H9 (cell line): ENCODE measurements around the gene MAN1A2. TPM values are rescaled to one million over a fixed set of nuclear protein-coding genes. Genes with fewer than 3 reads are reported as not detected.
"Not testable (repeated sequence)": the region's sequence is repeated elsewhere in the genome, so short reads cannot be mapped to it uniquely, and the experiment has no call there.

ENCODE experiments used
- DNase-seq: peaks from one replicate; pipeline ENCODE4 v3.0.0-alpha.2; 2017
- H2AFZ ChIP-seq: one replicate; pipeline ENCODE4 v1.6.1; 2013; ENCODE audit warnings: mild to moderate bottlenecking, low read length, control low read depth, moderate library complexity
- H2AK5ac ChIP-seq: 2 replicates; pipeline ENCODE4 v1.6.1; 2013; ENCODE audit warnings: low read length, control low read depth, mixed read lengths; ENCODE audit not compliant: insufficient read length
- H2BK120ac ChIP-seq: one replicate; pipeline ENCODE4 v1.6.1; 2013; ENCODE audit warnings: low read depth, mild to moderate bottlenecking, low read length, control low read depth, inconsistent platforms; ENCODE audit not compliant: poor library complexity, severe bottlenecking
- H2BK12ac ChIP-seq: 2 replicates; pipeline ENCODE4 v1.6.1; 2013; ENCODE audit warnings: low read length, control low read depth, mixed read lengths, low read depth; ENCODE audit not compliant: insufficient read length
- H2BK15ac ChIP-seq: 2 replicates; pipeline ENCODE4 v1.6.1; 2013; ENCODE audit warnings: low read depth, low read length, control low read depth
- H2BK20ac ChIP-seq: one replicate; pipeline ENCODE4 v1.6.1; 2013; ENCODE audit warnings: low read depth, mild to moderate bottlenecking, low read length, control low read depth, inconsistent platforms; ENCODE audit not compliant: poor library complexity, severe bottlenecking
- H2BK5ac ChIP-seq: 2 replicates; pipeline ENCODE4 v1.6.1; 2013; ENCODE audit warnings: low read length, control low read depth, mixed read lengths; ENCODE audit not compliant: insufficient read length
- H3K14ac ChIP-seq: 2 replicates; pipeline ENCODE4 v1.6.1; 2013; ENCODE audit warnings: low read length, control low read depth; ENCODE audit not compliant: insufficient read depth
- H3K18ac ChIP-seq: 2 replicates; pipeline ENCODE4 v1.6.1; 2013; ENCODE audit warnings: low read depth, mild to moderate bottlenecking, mixed read lengths, low read length, control low read depth; ENCODE audit not compliant: insufficient read length
- H3K23ac ChIP-seq: 2 replicates; pipeline ENCODE4 v1.6.1; 2013; ENCODE audit warnings: low read length, control low read depth, mixed read lengths, low read depth; ENCODE audit not compliant: insufficient read length
- H3K23me2 ChIP-seq: 2 replicates; pipeline ENCODE4 v1.6.1; 2013; ENCODE audit warnings: low read depth, mild to moderate bottlenecking, mixed read lengths, low read length, control low read depth; ENCODE audit not compliant: insufficient read length, poor library complexity, severe bottlenecking
- H3K27ac ChIP-seq: 2 replicates; pipeline ENCODE4 v1.5.1; 2013; ENCODE audit warnings: low read length, control low read depth, mixed read lengths, low read depth; ENCODE audit not compliant: insufficient read length
- H3K27me3 ChIP-seq: 2 replicates; pipeline ENCODE4 v1.6.1; 2013; ENCODE audit warnings: low read length, control low read depth, inconsistent platforms; ENCODE audit not compliant: insufficient read depth
- H3K4ac ChIP-seq: 2 replicates; pipeline ENCODE4 v1.6.1; 2013; ENCODE audit warnings: low read depth, mild to moderate bottlenecking, control low read depth, inconsistent platforms, low read length, moderate library complexity
- H3K4me1 ChIP-seq: 2 replicates; pipeline ENCODE4 v1.6.1; 2013; ENCODE audit warnings: low read length, control low read depth, inconsistent platforms; ENCODE audit not compliant: insufficient read depth
- H3K4me2 ChIP-seq: 2 replicates; pipeline ENCODE4 v1.6.1; 2013; ENCODE audit warnings: low read length, control low read depth, mixed read lengths; ENCODE audit not compliant: insufficient read length, insufficient read depth
- H3K56ac ChIP-seq: 2 replicates; pipeline ENCODE4 v1.6.1; 2013; ENCODE audit warnings: low read depth, mild to moderate bottlenecking, mixed read lengths, low read length, control low read depth; ENCODE audit not compliant: insufficient read length
- H3K79me1 ChIP-seq: 2 replicates; pipeline ENCODE4 v1.6.1; 2013; ENCODE audit warnings: low read depth, mild to moderate bottlenecking, moderate library complexity, low read length, control low read depth, inconsistent platforms; ENCODE audit not compliant: insufficient read depth, poor library complexity, severe bottlenecking
- H3K79me2 ChIP-seq: 2 replicates; pipeline ENCODE4 v1.6.1; 2013; ENCODE audit warnings: low read length, control low read depth, inconsistent platforms; ENCODE audit not compliant: insufficient read depth
- H3K9ac ChIP-seq: 2 replicates; pipeline ENCODE4 v1.6.1; 2013; ENCODE audit warnings: low read length, control low read depth, mixed read lengths; ENCODE audit not compliant: insufficient read length; ENCODE audit errors: extremely low read depth
- H3K9me3 ChIP-seq: one replicate; pipeline ENCODE4 v1.6.1; 2013; ENCODE audit warnings: low read depth, low read length, inconsistent platforms; ENCODE audit not compliant: control insufficient read depth
- H3T11ph ChIP-seq: one replicate; pipeline ENCODE4 v1.6.1; 2013; ENCODE audit warnings: mild to moderate bottlenecking, low read length, control low read depth, inconsistent platforms
- H4K20me1 ChIP-seq: one replicate; pipeline ENCODE4 v1.6.1; 2013; ENCODE audit not compliant: control insufficient read depth, insufficient read length, insufficient read depth
- H4K5ac ChIP-seq: 2 replicates; pipeline ENCODE4 v1.6.1; 2013; ENCODE audit warnings: low read depth, mild to moderate bottlenecking, mixed read lengths, low read length, control low read depth; ENCODE audit not compliant: insufficient read length
- H4K8ac ChIP-seq: replicated peaks from 2 replicates; pipeline ENCODE4 v1.6.1; 2013; ENCODE audit warnings: low read length, control low read depth, mixed read lengths, low read depth; ENCODE audit not compliant: insufficient read length
- H4K91ac ChIP-seq: 2 replicates; pipeline ENCODE4 v1.6.1; 2013; ENCODE audit warnings: low read depth, mild to moderate bottlenecking, moderate library complexity, mixed read lengths, low read length, control low read depth; ENCODE audit not compliant: insufficient read length
- H3K27ac Mint-ChIP-seq, 3 experiments: 2 replicates in 2 of 3; 3 replicates in 1 of 3; pipeline ENCODE4 v1.8.0; 2020 to 2021; ENCODE audit warnings: mixed read lengths in 3 of 3, mild to moderate bottlenecking in 1 of 3, moderate library complexity in 1 of 3
- H3K27me3 Mint-ChIP-seq: 2 replicates; pipeline ENCODE4 v1.8.0; 2021; ENCODE audit warnings: low read depth, mild to moderate bottlenecking, moderate library complexity, mixed read lengths
- H3K36me3 Mint-ChIP-seq, 3 experiments: 2 replicates in 2 of 3; 3 replicates in 1 of 3; pipeline ENCODE4 v1.8.0; 2020 to 2021; ENCODE audit warnings: low read depth in 3 of 3, mixed read lengths in 3 of 3; ENCODE audit not compliant: insufficient read depth in 1 of 3
- H3K4me1 Mint-ChIP-seq, 2 experiments: 2 replicates each; pipeline ENCODE4 v1.8.0; 2020; ENCODE audit warnings: mixed read lengths in 2 of 2
- H3K4me3 Mint-ChIP-seq, 2 experiments: 2 replicates in 1 of 2; 3 replicates in 1 of 2; pipeline ENCODE4 v1.8.0; 2020 to 2021; ENCODE audit warnings: mild to moderate bottlenecking in 2 of 2, mixed read lengths in 2 of 2, moderate library complexity in 1 of 2
- H3K9me3 Mint-ChIP-seq, 2 experiments: 2 replicates in 1 of 2; 3 replicates in 1 of 2; pipeline ENCODE4 v1.8.0; 2020; ENCODE audit warnings: mild to moderate bottlenecking in 2 of 2, mixed read lengths in 2 of 2, moderate library complexity in 1 of 2
- WGBS: extraction: QIAGEN DNeasy Blood & Tissue Kit; methylation state at CpG from one replicate; pipeline ENCODE4 v1.1.7; 2013; ENCODE audit warnings: missing lambda C conversion rate, low lambda C conversion rate, mixed read lengths; ENCODE audit not compliant: insufficient read length; ENCODE audit errors: extremely low coverage; 5-methylcytosine and 5-hydroxymethylcytosine counted together
- total RNA-seq: library from RNA; stranded (reverse); gene quantifications from 2 replicates; pipeline ENCODE4 v1.2.1, GENCODE V29; 2021
- TF ChIP-seq, protein P1 (sequence below): fragments of 200-600 bp; sonication (generic); conservative IDR thresholded peaks from 3 replicates; pipeline ENCODE4 v1.8.0; 2021; ENCODE audit warnings: antibody characterized with exemption, mild to moderate bottlenecking

MAN1A2 gene
- total RNA-seq, 1 experiment from 2014 or later, result 24.0 TPM

DNA sequence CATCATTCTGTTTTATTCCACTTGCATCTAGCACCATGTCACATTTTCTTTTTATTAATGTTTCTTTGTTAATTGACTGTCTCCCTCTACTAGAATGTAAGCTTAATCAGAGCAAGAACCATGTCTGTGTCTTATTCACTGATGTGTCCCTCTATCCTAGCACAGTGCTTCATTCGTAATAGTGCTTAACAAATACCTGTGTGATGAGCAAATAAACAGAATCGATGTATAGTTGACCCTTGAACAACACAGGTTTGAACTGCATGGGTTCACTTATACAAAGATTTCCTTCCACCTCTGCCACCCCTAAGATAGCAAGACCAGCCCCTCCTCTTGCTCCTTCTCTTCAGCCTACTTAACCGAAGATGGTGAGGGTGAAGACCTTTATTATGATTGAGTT, 42.9 kb upstream of the MAN1A2 start:
- WGBS, result no CpG with 5 or more reads among the region's 3 CpGs
- Histone ChIP-seq H3K4ac (no peak overlapping the region), H3K9ac (no peak overlapping the region), H3K56ac (no peak overlapping the region), H3K14ac (no peak overlapping the region), H2BK120ac (no peak overlapping the region), H2BK15ac (no peak overlapping the region), H3K9me3 (no peaks in the 10 kb centered on the region), H3K18ac (no peak overlapping the region), H2BK12ac (no peak overlapping the region), H2BK20ac (no peak overlapping the region), H3K4me1 (no peaks in the 10 kb centered on the region), H3K27ac (no peak overlapping the region), H3K23me2 (no peaks in the 10 kb centered on the region), H3K27me3 (no peaks in the 10 kb centered on the region), H3K4me2 (no peak overlapping the region), H3K23ac (no peak overlapping the region), H3K79me2 (no peaks in the 10 kb centered on the region), H2AK5ac (no peak overlapping the region), H2BK5ac (no peak overlapping the region), H4K20me1 (no peaks in the 10 kb centered on the region), H3K79me1 (no peaks in the 10 kb centered on the region), H4K91ac (no peak overlapping the region), H3T11ph (no peak overlapping the region), H4K8ac (no peak overlapping the region), H4K5ac (no peak overlapping the region), H2AFZ (no peak overlapping the region)
- DNase-seq, result no peak
- Mint-ChIP-seq H3K9me3 (no peaks in the 10 kb centered on the region), H3K27me3 (no peaks in the 10 kb centered on the region), H3K36me3 (no peaks in the 10 kb centered on the region), H3K27ac (no peak overlapping the region), H3K4me1 (peaks cover 16 to 21% of the 10 kb centered on the region in 2 experiments), H3K4me3 (no peak overlapping the region)
- TF ChIP-seq, protein P1, sequence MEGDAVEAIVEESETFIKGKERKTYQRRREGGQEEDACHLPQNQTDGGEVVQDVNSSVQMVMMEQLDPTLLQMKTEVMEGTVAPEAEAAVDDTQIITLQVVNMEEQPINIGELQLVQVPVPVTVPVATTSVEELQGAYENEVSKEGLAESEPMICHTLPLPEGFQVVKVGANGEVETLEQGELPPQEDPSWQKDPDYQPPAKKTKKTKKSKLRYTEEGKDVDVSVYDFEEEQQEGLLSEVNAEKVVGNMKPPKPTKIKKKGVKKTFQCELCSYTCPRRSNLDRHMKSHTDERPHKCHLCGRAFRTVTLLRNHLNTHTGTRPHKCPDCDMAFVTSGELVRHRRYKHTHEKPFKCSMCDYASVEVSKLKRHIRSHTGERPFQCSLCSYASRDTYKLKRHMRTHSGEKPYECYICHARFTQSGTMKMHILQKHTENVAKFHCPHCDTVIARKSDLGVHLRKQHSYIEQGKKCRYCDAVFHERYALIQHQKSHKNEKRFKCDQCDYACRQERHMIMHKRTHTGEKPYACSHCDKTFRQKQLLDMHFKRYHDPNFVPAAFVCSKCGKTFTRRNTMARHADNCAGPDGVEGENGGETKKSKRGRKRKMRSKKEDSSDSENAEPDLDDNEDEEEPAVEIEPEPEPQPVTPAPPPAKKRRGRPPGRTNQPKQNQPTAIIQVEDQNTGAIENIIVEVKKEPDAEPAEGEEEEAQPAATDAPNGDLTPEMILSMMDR, result no peak

DNA sequence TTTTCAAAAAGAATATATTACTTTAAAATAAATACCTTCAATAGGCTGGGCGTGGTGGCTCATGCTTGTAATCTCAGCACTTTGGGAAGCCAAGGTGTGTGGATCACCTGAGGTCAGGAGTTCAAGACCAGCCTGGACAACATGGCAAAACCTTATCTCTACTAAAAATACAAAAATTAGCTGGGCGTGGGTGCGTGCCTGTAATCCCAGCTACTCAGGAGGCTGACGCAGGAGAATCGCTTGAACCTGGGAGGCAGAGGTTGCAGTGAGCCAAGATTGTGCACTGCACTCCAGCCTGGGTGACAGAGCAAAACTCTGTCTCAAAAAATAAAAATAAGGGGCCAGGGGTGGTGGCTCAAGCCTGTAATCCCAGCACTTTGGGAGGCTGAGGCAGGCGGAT, 41.2 kb upstream of the MAN1A2 start:
- H3K27me3 ChIP-seq, H2BK5ac ChIP-seq, H2BK15ac ChIP-seq, H3K14ac ChIP-seq, H3K27me3 Mint-ChIP-seq, H4K5ac ChIP-seq, H3K56ac ChIP-seq, H3K79me2 ChIP-seq, H3K23ac ChIP-seq, H3K9me3 Mint-ChIP-seq, H3K4me1 ChIP-seq, H4K20me1 ChIP-seq, H2BK12ac ChIP-seq, H3K27ac Mint-ChIP-seq, H2BK20ac ChIP-seq, H3K4me2 ChIP-seq, H4K91ac ChIP-seq, H2BK120ac ChIP-seq, H3K36me3 Mint-ChIP-seq, H2AK5ac ChIP-seq, H4K8ac ChIP-seq, H3K18ac ChIP-seq, H3K23me2 ChIP-seq, DNase-seq, H3K4ac ChIP-seq, H3K79me1 ChIP-seq, H2AFZ ChIP-seq, H3K9me3 ChIP-seq, H3K9ac ChIP-seq, H3K27ac ChIP-seq, H3K4me3 Mint-ChIP-seq, H3T11ph ChIP-seq: not testable (repeated sequence)
- H3K4me1 Mint-ChIP-seq, result peaks cover 16 to 21% of the 10 kb centered on the region in 2 experiments
- no CpG with 5 or more reads among the region's 6 CpGs for WGBS
